Measurements from ENCODE around the gene KCNH8.

The KCNH8 gene

DNA sequence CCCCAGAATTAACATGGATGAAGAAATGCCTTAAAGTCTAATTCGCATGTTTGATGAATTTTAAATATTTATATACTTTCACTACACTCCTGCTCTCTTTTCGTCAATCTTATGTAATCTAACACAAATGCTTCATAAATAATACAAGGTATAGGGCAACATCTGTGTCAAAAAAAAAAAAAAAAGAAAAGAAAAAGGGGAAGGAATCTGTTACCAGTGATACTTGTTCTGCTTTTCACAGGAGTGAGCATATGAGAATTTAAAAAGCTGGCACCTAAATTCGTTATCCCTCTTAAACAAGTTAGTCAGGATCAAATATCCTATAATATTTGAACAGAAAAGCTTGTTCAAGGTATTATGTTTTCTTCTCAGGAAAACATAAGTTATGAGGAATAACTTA lies 243.8 kb downstream of the KCNH8 start:
- DNase-seq, result no peak

- DNase-seq, result no peak
Measured at GRCh38 chr3:19394946-19395345, 246.6 kb downstream of the KCNH8 start.

DNA sequence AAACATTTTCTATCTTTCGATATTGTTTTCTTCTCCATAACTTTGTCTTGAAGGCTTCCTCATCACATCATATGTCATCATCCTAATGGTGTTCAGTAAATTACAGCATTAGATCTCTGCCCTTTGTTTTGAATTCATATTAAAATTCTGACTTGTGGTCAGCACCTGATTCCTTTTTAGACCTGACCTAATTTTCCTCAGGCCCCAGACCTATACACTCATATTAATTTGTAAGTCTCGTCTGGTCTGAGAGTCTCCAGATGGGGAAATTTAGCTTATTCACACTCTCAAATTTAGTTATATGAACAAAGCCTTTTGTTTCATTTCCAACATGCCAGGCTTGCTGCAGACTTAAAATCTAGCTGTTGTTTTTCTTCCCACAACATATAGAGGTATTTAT lies 248.4 kb downstream of the KCNH8 start:
- DNase-seq, result no peak

GRCh38 chr3:19399356-19399755 lies 251.0 kb downstream of the KCNH8 start:
- DNase-seq, result no peak

DNA sequence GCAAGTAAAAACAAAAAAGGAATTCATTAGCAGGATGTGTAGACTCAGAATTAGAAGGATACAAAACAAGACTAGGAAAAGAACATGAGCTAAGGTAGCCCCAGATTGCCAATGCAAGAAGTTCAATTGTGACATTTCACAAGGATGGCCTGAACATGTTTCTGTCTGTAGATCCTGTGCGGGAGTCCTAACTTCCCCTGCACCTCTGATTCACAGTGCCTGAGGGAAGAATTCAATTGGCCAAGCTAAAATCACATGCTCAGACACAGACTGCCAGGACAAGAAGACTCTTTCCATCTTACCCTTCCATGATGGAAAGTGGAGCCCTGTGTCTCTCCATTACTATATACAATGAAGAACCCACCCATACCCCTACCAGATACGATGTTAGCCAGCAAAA lies 251.5 kb downstream of the KCNH8 start:
- DNase-seq, result peak; percentile 50

- DNase-seq, result no peak
Measured at GRCh38 chr3:19420159-19420558, 271.8 kb downstream of the KCNH8 start.

- DNase-seq, result no peak
Measured at GRCh38 chr3:19425825-19426224, 277.5 kb downstream of the KCNH8 start.

DNA sequence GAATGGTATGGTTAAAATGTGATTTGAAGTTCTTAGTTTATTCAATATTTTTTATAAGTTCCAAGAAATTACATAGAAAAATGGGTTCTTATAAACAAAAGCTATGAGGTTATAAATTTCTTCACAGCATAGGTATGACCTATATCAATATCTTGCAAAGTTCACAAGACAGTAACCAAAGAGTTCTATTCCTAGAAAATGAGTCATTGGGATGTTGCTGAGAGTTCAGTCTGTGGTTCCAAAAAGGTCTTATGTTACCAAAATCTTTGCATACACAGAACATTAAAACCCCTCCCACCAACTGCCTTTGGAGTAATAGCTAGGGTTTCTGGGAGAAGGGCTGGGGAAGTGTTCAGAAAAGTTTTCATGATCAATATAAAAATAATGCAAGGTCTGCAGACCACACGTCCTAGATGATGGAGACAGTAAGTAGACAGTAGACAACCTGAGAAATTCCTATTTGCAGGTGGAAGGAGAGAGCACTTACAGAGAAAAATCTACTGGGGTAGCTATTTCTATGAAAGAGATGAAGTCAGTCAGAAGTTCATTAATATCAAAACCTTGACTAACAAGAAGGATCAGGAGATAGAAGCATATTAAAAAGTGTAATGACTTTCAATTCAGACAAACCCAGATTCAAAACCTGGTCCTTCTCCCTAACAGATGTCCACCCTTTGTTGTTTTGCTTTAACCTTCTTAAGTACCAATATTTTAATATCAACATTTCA lies 279.3 kb downstream of the KCNH8 start:
- no peak for DNase-seq

- no peak for DNase-seq
Measured at GRCh38 chr3:19428729-19429128, 280.4 kb downstream of the KCNH8 start.

- DNase-seq, result no peak
Measured at GRCh38 chr3:19432669-19433068, 284.4 kb downstream of the KCNH8 start.

GRCh38 chr3:19436746-19437145 lies 288.4 kb downstream of the KCNH8 start:
- DNase-seq, result no peak

DNA sequence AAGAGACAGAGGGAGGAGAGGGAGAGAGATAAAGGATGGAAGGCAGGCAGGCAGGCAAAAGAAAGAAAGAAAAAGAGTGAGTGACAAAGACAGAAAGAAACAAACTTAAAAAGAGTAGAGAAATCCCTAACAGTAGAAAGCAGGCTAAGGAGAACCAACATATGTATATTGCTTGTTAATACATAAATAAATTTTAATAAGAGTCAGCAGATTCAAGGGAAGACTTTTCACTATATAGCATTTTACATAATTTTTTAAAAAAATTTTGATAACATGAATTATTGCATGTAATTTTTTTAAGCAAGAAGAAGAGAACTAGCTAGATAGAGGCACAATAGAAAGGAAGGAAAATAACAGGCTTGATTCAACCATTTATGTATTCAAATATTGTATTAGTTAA lies 291.6 kb downstream of the KCNH8 start:
- no peak for DNase-seq

DNA sequence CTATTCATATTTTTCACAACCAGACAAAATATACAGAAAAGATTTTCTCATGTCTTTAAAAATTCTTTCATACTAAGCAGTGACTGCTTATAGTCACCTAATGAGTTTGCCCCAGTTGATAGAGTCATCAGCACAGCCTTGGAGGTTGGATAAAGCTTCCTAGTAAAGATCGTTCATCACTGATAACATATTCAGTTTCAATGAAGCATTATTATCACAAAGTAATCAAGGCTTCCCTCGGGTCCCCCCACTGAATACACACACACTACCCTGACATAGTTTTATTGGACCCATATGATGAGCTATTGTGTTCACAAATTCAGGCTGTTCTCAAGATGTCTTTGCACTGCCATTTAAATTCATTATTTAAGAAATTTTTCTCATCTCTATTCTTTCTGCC lies 297.8 kb downstream of the KCNH8 start:
- DNase-seq, result no peak

DNA sequence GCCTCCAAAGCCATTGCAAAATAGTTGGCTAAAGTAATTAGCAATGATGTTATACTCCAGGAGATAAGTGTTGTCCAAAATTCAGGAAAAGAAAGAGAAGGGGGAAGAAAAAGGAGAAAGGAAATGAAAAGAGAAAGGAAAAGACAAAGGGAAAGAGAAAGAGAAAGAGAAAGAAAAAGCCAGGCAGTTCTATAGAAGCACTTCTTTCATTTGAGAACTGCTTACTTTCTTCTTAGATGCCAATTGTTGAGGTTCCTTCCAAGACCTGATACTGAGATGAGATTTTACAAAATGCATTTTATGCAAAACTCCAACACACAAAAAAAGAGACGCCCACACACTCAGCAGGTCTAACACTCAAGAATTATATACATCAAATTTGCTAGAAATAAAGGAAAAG lies 298.4 kb downstream of the KCNH8 start:
- no peak for DNase-seq

- no peak for DNase-seq
Measured at GRCh38 chr3:19455546-19455945, 307.2 kb downstream of the KCNH8 start.

GRCh38 chr3:19456738-19457137 lies 308.4 kb downstream of the KCNH8 start:
- no peak for DNase-seq

DNA sequence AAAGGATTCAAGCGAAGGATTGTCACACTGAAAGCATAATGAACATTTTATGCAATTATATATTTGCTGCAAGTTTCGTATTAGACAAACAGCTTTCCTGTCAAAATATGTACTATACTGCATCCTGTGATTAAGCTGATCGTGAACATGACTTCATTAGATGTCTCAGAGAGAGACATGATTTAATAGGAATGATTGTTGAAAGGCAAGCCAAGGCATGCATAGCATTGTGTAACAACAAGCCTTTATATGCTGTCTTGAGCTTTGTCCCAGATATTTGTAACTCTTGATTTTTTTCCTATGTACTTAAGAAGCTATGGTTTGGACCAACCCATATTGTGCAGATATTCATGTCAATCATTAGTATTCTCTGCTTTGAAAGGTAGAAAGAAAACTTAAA lies 309.1 kb downstream of the KCNH8 start:
- DNase-seq, result no peak

GRCh38 chr3:19467761-19468160 lies 319.5 kb downstream of the KCNH8 start:
- DNase-seq, result peak; percentile 60

DNA sequence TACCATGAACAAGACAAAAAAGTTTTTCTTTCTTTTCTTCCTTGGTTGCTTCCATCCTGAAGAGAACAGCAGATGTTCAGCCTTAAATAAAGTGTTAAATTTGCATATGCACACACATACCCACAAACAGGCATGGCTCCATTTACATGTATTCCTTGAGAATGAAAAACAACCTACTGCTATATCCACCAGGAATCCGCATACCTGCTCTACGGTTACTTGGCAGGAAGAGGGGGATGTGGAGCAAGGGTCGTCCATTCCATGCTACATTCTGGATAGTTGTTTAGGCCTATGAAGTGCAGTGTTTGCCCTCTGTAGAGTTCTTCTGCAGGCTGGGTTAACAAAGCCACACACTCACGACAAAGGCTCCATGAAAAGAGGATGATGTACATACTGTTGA lies 322.8 kb downstream of the KCNH8 start:
- no peak for DNase-seq

GRCh38 chr3:19473971-19474580 lies 325.8 kb downstream of the KCNH8 start:
- DNase-seq, result no peak

DNA sequence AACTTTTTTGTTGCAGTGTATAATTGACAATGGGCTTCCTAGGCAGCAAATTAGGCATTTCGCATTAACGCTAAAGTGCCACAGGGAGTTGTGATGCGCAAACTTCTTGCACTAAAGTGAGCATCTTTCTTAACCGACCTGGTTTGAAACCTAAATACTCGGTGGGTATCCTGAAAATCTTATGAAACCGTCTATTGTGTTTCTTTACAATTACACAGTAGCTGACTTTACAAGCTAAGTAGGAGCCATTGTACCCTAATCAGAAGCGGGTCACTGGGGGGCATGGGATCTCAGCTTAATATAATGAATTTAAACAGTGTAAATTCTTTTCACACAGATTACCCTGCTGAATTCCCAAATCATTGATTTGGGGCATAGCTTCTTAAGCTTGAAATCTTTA lies 328.0 kb downstream of the KCNH8 start:
- no peak for DNase-seq

GRCh38 chr3:19485267-19485666 lies 337.0 kb downstream of the KCNH8 start:
- no peak for DNase-seq

DNA sequence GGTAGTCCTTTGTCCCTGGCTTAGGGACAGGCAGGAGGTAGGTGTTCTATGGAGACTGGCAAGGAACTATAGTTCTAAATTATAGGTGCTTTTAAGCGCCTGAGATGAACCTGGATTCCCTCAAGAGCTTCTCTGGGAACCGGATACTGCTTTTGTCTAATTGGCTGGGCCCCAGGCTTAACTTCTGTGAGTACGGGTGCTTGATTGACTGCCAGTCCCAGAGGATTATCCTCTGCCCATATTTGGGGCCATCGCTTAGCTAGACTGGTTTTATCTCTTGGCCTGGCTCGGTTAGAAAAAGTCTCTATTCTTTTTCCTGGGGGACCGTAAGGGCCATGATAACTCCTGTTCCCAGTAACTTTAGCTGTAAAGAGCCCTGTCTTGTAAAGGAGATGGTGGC lies 339.1 kb downstream of the KCNH8 start:
- DNase-seq, result no peak

GRCh38 chr3:19488939-19489338 lies 340.6 kb downstream of the KCNH8 start:
- no peak for DNase-seq

DNA sequence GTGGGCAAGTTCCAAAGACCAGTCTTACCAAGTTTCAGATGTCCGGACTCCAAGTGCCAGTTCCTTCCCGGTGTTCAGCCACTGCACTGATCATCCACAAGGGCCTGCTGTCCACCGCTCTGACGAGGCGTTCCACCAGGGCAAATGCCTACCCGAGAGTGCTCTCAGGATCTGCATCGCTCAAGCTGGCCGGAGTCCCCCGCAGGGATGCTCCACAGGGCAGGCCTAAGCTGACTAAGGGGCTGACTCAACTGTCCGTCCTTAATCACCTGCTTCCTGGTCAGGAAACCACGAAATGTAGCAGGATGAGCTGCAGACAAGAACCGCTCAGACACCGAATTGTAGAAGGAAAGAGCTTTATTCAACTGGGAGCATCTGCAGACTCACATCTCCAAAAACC lies 341.6 kb downstream of the KCNH8 start:
- peak; percentile 74 for DNase-seq
